Fibroblast of the conjunctiva (primary cell): ENCODE results near the gene LRRTM4.
"Not testable (repeated sequence)": the region's sequence is repeated elsewhere in the genome, so short reads cannot be mapped to it uniquely, and the experiment has no call there.

ENCODE experiments used
- DNase-seq: peaks from one replicate; pipeline ENCODE4 v3.0.0-alpha.2; 2010; ENCODE audit warnings: low read depth

The LRRTM4 gene

GRCh38 chr2:77164021-77164420, 358.2 kb downstream of the LRRTM4 start:
- not testable (repeated sequence) for DNase-seq

DNA sequence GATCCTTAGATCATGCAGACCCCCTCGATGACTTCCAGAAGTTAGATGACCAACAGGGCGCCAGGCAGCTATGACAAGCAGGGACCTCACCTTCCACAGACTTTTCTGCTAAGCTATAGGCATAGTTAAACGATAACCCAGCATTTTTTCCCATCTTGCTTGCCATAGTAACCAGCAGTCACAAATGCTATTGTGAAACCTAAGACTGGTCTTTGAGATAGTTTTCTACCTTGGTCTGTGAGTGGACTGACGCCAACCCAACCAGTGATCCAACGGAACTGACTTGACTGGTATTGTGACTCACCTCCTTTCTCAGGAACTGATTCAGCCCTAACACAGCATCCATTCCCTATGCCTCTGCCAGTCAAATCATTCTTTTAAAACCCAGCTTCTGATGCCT, 361.2 kb downstream of the LRRTM4 start:
- no peak for DNase-seq

- DNase-seq = no peak
Observed at GRCh38 chr2:77156599-77156998, 365.6 kb downstream of the LRRTM4 start.

DNA sequence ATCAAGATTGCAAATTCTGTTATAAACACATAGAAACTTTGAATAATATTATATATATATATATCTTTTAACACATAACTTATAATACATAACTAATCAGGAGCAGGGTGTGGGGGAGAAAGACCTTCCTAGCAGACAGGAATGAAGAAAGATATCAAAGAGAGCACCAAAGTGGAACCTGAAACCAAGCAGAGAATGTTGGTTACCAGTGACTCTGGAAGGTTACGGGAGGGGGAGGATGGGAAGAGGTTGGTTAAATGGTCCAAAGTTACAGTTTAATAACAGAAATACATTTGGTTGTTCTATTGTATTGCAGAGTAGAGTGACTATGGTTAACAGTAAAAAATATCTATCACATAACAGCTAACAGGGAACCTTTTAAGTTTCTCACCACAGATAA, 366.7 kb downstream of the LRRTM4 start:
- no peak for DNase-seq

GRCh38 chr2:77149565-77149964, 372.6 kb downstream of the LRRTM4 start:
- no peak for DNase-seq

- DNase-seq = no peak
Observed at GRCh38 chr2:77147153-77147552, 375.0 kb downstream of the LRRTM4 start.

DNA sequence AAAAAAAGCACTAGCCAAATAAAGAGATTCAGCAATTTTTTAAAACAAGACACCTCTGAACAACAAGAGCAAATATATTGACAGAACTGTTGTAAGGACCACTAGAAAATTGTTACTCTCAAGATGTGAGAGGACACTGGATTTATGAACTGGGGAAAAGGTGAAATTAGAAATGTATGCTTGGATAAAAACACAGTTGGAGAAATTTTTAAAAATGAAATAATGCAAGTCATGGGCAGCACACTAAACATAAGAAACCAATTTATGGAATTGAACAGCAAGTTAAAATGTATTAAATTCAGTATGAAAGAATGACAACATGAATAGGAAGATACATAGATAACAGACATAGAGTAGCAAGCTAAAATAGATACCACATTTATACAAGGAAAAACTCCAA, 377.4 kb downstream of the LRRTM4 start:
- no peak for DNase-seq

- DNase-seq = no peak
Observed at GRCh38 chr2:77142141-77142540, 380.0 kb downstream of the LRRTM4 start.

- not testable (repeated sequence) for DNase-seq
Observed at GRCh38 chr2:77128479-77128878, 393.7 kb downstream of the LRRTM4 start.

- DNase-seq = no peak
Observed at GRCh38 chr2:77127345-77127744, 394.8 kb downstream of the LRRTM4 start.

GRCh38 chr2:77121518-77121917, 400.7 kb downstream of the LRRTM4 start:
- no peak for DNase-seq

- DNase-seq = no peak
Observed at GRCh38 chr2:77119333-77119732, 402.8 kb downstream of the LRRTM4 start.

DNA sequence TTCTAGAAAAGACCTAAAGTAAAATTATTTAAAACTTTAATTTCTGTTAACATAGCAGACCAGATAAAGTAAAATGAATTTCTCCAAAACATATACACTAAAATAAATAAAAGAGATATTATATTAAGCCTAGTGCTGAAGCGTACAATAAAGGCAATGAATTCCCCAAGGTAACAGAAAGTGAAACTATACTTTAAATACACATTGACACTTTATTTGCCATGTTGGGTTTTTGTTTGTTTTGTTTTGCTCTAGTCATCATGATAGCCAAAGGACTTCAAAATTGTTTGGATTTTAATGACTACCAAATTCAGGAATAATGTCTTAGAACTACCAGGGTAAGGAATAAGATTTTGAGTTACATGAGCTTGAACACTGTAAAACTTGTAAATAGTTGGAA, 413.3 kb downstream of the LRRTM4 start:
- DNase-seq = no peak

DNA sequence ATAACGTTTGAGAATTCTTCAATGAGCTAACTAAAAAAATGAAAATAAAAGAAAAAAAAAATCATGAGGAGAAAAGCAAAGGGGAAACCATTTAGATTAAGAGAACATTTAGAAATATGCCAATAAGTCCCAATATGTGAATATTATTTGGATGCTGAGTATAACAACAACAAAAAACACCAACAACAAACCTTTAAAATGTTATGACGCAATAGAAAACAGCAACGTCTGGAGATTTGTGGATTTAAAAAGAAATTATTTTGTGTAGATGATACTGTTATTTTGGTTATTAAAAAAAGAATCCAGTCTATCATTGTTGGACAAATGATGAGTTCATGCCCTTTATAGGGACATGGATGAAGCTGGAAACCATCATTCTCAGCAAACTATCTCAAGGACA, 417.2 kb downstream of the LRRTM4 start:
- DNase-seq = no peak

DNA sequence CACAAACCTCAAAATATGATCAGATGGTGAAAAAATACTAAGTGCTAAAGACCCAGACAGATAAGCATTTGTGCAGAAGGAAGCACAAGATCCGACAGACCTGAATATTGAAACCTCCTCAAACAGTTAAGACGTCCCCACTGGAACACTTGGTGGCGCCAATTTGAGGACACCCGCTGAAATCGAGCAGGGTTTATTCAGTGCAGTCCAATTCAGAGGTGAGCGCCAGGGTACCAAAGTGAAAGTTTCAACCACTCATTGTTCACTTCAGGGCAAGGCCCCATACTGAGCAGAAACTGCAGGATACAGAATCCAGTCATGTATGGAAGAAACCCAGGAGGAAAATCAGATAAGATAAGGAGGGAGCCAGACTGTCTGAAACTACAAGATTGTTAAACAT, 417.6 kb downstream of the LRRTM4 start:
- DNase-seq = no peak

- no peak for DNase-seq
Observed at GRCh38 chr2:77102927-77103326, 419.2 kb downstream of the LRRTM4 start.

DNA sequence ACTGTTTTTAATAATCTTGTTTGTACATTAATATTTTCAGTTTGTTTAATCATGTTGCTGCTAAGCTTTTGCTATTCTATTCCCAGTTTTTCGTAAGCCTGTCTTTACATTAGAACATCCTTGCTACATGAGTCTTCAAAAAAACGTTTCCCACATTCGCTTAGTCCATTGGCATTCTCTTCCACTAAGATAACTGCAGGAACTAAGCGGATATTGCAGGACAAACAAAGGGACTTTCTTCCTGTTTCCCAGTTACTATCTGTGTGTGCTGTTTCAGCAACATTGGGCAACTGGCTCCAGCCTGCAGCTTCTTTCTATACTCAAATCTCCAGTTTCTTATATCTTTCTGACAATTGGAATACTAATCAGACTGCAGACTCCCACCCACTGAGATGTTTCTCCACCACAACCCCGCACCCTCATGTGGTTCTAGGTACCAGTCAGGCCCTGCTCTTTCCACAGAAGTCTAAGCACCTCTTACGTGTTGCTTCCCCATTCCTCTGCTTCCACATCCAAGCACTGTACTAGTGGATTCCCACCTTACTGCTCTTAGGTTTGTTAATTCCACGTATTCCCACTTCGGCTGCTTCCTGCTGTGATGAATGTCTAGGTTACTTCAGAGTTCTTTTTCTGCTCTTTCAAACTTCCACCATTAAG, 420.3 kb downstream of the LRRTM4 start:
- no peak for DNase-seq

- no peak for DNase-seq
Observed at GRCh38 chr2:77099961-77100360, 422.2 kb downstream of the LRRTM4 start.

GRCh38 chr2:77095525-77095924, 426.7 kb downstream of the LRRTM4 start:
- DNase-seq = not testable (repeated sequence)

DNA sequence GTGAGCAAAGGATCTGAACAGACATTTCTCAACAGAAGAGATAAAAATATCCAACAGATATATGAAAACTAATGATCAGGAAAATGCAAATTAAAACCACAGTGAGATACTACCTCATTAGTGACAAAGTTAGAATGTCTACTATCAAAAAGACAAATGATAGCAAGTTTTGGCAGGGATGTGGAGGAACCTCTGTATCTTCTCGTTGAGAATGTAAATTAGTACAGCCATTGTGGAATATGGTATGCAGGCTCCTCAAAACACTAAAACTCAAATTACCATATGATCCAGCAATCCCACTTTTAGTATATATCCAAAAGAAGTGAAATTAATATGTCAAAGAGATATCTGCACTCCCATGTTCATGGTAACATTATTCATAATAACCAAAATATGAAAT, 427.1 kb downstream of the LRRTM4 start:
- DNase-seq = no peak

DNA sequence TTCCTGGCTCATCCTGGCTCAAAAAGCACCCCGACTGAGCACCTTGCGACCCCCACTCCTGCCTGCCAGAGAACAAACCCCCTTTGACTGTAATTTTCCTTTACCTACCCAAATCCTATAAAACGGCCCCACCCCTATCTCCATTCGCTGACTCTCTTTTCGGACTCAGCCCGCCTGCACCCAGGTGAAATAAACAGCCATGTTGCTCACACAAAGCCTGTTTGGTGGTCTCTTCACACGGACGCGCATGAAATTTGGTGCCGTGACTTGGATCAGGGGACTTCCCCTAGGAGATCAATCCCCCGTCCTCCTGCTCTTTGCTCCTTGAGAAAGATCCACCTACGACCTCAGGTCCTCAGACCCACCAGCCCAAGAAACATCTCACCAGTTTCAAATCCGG, 433.8 kb downstream of the LRRTM4 start:
- not testable (repeated sequence) for DNase-seq

- no peak for DNase-seq
Observed at GRCh38 chr2:77087987-77088414, 434.2 kb downstream of the LRRTM4 start.

GRCh38 chr2:77086478-77086877, 435.7 kb downstream of the LRRTM4 start:
- no peak for DNase-seq

DNA sequence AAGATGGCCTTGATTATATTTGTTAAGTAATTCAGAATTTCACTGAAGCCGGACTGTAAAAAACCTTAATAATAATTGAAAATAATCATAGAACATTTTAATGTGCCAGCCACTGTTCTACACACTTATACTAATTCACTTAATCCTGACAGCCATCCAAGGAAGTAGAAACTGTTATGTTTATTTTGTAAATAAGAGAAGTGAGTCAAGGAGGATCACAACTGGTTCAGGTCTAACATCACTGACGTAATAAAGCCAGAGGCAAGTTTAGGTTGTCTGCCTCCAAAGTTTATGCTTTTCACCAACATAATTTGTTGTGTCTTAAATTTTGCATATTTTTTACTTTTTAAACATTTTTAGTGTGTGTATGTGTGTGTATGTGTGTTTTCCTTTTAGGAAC, 436.1 kb downstream of the LRRTM4 start:
- DNase-seq = no peak

DNA sequence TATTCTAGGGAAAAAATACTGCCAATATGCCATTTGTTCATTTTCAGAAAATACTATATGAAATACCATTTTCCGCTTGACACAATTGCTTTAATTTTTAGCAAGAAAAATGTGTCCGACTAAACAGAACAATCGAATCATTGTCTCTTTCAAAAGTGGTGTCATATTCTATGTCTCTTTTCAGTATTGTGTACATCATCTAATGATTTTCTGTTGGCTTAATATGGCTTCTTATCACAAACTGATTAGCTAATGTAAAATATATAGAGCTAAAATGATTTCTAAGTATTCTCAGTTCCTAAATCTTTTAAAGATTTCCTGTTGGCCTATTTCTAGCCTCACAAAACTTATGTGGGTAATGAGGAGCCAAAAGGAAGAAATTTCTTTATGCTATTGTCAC, 436.6 kb downstream of the LRRTM4 start:
- DNase-seq = no peak
